ENCODE measurements around the gene RBM33.
"Not testable (repeated sequence)": the region's sequence is repeated elsewhere in the genome, so short reads cannot be mapped to it uniquely, and the experiment has no call there.

RBM33 gene

DNA sequence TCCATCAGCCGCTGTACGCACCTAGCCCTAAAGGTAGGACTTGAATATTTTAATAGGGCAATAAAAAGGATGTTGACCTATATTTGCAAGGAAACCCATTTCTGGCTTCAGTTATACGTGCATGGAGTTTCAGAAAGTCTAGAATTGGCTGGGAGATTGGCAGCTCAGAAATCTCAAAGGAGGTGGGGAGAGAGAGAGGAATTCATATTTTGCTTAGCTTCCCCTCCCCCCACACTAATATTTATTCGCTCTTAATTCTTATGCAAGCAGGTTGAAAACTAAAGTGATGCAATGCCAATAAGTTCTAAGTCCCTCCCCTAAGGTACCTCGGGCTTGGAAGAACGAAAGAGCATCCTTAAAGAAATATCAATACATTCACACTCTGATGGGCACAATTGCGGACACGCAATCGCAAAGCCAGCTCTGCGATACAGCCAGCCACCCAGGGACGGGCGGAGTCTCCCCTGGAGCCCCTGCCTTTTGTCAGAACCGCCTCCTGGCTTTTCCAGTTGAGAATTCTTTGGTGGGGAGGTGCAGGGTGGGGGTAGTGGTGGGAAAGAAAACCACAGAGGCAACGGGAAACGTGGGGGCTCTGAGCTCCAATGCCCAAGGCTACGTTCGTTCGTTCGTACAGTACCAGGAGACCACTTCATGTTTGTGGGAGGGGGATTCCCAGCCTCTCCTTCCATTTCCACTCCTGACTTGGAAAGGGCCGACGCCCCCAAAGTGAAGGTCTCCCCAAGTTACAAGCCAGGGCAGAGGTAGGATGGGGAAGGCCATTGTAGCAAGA is 166.5 kb downstream of the RBM33 start:
- DNase-seq, result no peak

DNA sequence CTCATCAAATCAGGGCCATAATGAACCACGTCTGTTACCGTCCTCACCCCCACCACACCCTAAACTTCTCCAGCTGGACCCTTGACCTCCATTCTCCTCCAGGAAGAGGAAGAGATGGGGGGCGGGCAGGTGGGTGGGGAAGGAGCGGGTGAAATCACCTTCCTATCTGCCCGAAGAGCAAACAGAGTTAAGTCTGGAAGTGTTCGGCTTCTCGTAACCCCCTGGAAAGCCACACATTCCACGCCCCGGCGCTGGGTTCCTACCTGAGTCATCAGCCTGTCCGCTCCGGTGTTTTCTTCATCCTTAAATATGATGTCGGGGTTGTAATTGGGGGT is 167.1 kb downstream of the RBM33 start:
- DNase-seq, result no peak

DNA sequence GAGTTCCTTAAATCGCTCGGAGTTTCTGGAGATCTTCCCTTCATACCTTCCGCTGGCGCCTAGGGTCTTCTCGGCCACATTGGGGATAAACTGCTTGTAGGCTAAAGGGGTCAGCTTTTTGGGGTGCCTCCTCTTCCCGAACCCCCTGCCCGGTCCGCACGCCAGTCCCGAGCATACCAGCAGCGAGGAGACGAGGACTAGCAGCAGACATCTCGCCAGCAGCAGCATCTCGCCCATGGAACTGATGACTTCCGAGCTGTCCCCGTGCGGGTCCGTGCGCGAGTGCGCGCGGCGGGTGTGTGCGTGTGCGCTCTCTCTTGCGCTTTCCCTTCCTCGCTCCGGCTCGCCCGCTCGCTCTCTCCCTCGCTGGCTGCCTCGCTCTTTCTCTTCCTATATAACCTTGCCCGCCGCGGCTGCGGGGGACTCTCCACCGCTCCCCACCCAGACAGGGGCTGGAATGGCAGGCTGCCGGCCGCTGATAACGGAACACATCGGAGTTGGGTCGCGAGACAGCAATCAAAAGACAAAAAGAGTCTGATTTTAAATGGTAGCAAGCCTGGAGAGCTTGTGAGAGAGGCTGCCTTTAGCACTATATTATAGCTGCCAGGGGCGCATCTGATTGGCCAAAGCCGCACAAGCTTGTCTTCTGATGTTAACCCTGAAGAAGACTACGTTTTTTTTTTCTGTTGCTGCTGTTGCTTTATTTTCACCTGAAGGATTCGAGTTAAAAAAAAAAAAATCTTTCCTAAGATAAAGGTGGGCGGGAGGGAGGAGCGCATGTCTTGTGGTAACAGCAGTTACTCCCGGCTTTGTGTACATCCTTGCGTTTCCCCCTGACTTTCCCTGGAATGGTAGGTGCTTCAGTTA is 167.7 kb downstream of the RBM33 start, which contains the start of gene SHH:
Gene SHH (minus strand): TSS at position 569 of the 867 bp plus-strand sequence. CDS start 341 bp downstream, at position 228.
- DNase-seq, result no peak

DNA sequence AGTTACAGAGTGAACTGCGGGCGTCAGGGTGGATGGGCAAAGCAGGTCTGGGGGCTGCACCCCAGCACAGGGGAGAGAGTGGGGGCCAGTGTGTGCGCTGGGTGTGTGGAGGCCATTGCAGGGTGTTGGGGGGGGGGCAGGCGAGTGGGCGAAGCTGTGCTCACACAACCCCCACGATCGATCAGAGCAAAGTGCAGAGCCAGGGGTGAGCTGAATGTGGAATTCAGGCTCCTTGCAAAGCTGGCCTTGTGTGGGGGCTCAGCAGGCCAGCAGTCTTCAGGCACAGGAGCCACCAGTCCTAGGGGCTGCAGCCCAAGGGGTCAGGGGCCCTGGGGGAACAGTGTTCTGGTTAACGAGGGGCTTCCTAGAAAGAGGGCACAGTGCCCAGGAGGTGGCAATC is 168.7 kb downstream of the RBM33 start:
- no peak for DNase-seq

DNA sequence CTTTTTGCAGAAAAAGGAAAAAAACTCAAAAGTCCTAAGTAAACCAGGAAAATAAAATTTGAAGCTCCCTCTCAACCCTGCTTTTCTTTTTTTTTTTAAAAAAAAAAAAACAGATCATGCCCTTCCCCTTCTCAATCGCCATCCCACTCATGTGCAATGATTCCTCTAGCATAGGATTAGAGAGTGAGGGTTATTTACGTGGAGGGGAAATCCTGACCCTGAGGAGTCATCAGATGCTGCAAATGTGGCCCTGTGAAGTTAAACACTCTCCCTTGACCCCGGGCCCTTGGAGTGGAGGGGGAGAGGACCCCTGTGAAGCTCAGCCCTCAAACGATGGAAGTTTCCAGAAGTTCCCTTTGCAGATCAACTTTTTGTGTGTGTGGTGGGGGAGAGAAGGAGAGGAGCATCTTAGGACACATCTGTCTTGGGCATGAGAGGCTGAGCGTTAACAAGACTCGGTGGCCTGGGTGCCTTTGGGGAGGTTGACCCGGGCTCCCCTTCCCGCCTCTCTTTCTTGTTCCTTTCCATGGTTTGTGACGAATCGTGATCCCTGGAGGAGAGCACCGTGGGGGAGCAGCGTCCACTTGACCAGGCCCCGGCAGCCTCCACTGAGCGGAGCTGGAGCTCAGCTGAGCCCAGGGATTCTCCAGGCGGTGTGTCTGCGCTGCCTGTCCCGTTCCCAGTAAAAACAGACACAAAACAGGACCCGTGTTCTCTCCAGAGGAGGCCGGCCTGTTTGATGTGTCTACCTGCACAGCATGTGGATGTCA is 169.3 kb downstream of the RBM33 start:
- DNase-seq, result no peak

DNA sequence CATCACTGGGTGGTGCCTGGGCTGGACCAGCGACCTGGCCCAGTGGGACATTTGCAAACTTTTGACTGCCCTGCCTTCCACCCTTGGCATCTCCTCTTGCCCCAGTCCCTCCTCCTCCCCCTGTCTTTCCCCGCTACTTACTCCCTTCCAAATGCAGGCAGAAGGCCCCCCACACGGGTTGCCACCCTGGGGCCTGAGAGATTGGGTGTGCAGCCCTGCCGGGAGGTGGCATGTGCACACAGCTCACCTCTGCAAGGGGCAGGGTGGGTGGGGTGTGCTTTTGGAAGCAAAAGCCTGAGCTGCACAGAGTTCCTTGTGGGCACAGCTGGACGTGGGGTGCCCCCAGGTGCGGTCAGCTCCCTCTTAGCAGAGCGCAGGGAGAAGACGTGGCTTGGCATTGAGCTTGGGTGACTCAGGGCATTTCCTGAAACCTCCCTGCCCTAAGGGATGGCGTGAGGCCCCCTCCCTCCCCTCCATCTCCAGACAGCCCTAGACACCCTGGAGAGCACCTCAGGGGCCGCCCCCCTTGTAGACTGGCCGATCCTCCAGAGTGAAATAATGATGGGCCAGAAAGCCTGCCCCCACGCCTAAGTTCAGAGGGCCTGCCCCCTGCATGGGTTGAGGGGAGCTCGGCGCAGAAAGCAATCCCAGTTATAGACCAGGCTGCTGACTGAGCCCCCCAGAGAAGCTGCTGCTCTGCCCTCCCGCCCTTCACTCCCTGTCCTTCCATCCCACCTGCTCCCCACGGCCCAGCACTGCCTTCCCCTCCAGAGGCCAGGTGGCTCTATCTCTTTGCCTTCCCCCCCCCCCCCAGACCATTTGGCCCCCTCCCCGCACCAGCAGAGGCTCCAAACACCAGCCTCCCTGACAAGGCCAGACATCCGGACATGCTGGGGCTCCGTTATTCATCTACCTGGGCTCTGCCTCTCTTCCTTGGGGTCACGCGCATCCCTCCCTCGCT is 170.1 kb downstream of the RBM33 start:
- DNase-seq, result no peak

DNA sequence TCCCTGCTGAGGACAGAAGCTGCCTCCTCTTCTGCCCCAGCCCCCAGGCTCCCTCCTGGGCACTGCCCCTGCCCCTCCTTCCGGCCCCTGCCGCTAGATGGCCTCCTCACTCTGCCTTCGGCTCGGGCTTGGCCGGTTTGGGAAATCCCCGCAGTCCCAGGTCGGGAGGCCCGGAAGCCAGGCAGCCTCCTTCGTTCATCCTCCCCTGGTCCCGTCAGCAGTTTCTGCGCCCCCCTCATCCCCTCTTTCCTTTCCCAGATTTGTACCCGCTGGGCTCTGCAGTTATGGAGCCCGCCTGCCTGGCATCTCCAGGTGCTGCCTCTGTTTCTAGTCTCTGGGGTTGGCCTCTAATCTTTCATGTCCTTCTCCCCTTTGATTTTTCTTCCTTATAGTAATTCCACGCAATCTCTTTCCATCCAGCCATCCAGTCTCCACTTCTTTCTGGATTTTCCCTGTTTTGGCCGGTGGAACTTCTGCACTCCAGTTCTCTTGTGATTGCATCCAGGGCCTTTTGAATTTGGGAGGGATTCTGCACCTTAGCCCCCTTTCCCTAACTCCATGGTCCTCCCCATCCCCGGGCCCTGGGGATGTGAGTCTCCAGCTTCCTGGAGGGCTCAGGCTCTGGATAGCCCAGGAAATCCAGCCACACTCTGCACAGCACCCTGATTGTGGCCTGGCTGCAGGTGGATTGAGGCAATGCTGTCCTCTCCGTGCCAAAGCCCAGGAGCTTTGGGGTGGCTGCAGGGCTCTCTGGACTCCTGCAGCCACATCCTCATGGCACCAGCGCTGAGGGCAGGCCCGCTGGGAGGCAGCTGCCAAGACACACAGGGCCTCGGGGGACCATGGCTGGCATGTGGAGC is 171.1 kb downstream of the RBM33 start:
- DNase-seq, result peak; percentile 32 to 46

DNA sequence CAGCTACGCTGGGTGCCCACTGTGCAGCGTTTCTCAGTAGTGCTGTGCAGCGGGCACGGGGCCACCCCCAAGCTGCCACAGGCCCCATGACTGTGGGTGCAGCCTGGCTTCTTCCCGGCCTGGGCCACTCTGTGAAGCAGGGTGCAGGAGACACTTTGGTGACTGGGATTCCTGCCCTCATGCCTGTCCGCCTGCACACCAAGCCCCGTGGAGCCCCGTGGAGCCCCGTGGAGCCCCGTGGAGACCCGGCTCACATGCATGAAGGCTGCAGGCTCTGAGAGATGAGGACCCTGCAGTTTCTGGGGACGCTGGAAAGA is 171.7 kb downstream of the RBM33 start:
- no peak for DNase-seq

DNA sequence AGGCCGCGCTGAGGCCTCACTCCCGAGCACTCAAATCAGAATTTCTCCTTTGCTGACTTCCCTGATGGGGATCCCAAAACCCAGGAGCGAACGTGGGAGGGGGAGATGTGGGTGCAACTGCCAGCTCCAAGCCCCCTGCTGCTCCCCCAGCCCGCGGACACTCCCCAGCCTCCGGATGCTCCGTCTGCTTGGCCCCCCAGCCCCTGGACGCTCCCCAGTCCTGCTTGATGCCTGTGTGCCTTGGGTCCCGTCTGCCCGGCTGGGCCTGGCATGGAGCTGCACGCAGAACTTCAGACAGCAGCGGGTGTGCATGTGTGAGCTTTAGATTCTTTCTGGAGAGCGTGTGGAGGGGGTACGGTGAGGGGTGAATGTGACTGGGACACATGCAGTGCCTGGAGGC is 172.5 kb downstream of the RBM33 start:
- no peak for DNase-seq

DNA sequence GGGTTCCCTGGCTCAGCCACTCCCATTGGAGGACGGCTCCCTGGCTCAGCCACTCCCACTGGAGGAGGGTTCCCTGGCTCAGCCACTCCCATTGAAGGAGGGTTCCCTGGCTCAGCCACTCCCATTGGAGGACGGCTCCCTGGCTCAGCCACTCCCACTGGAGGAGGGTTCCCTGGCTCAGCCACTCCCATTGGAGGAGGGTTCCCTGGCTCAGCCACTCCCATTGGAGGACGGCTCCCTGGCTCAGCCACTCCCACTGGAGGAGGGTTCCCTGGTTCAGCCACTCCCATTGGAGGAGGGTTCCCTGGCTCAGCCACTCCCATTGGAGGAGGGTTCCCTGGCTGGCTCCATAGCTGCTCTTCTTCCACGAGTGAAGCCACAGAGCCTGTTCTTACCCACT is 173.1 kb downstream of the RBM33 start:
- not testable (repeated sequence) for DNase-seq

DNA sequence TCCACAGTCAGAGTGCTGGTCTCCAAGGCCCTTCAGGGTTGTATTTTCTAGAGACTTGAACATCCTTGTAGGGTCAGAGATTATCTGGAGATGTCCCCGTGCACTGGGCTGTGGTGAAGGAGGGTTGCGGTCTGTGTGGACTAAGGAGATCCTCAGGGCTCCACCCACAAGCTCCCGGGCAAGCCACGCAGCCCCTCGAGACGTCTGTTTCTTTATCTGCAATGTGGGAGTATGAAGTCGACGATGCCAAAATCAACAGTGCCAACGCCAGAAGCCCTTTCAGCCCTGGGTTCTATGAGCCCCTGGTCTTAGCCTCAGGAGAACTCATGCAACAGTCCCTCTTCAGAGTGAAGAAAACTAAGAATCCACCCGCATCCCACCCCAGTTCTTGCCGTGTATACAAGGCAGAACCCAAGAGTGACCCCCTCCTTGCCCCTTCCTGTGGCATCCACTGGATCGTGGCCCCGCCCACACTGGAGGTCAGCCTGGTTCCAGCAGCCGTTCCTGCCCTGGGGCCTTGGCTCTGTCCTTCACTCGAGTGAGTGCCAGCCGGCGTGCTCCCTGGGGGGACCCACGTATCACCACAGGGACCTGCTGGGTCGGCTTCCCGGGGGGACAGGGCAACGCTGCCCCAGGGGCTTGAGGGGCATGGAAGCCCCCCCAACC is 173.8 kb downstream of the RBM33 start:
- no peak for DNase-seq

DNA sequence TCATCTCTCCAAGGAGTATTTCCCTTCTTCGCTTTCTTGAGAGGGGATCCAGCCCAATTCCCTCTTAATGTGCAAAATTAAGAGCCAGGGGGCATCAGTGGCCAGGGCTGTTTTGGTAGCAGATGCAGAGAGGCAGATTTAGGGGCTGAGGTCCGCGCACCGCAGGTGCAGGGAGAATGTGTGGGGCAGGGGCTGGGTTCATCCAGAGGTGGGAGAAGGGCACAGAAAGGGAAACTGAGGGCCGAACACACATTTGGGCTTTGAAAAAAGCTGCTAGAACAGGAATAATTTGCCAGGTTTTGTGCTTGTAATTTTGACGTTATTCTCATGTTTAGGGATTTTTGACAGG is 174.3 kb downstream of the RBM33 start:
- DNase-seq, result no peak

DNA sequence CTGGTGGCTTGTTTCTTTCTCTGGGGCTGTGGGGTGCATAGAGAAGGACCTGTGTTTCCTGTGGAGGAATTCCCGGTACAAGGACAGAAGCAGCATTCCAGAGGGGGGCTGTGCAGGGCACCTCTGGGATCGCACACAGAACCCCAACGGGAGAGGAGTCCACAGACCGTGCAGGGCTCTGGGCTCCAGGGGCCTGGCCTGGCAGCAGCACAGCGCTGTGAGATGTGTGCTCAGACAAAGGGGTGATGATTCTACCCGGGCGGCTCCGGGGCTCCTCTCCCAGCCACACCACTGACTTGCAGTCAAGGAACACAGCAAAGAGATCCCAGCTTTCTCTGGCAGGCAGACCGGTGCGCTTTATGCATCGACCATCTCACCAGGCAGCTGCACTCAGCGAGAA is 174.7 kb downstream of the RBM33 start:
- DNase-seq, result no peak

DNA sequence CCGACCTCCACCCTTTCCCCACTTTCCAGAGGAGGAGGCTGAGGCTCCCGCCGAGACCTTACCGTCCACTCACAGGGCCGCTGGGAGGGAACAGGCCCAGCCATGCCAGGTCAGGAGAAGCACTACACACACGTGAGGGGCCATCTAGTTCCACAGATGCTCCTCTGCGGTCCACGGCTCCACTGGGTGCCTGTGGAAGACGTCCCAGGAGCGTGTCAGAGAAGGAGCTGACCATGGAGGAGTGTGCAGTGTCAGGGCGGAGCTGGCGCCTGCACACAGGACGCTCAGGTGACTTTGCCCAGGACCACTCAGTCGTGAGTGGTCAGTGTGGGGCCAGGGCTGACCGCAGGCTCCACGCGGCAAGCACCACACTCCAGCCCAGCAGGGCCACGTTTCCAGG is 175.8 kb downstream of the RBM33 start:
- DNase-seq, result no peak

DNA sequence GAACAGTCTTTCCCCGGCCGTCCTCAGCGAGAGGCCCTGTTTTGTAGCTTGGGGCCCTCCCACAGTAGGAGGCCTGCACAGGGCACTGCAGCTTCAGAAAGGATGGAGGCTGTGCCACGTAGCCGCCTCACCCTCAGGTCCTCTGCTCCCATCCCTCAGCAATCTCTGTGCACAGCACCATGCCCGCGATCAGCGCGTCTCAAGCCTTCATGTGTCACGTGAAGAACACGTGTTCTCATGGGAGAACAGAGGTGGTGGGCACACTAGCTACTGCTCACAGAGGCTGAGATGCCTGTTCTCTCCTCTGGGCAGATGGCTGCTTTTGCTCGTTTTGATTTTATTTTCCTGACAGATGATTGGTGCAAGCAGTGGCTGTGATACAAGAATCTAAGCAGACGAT is 176.3 kb downstream of the RBM33 start:
- no peak for DNase-seq

DNA sequence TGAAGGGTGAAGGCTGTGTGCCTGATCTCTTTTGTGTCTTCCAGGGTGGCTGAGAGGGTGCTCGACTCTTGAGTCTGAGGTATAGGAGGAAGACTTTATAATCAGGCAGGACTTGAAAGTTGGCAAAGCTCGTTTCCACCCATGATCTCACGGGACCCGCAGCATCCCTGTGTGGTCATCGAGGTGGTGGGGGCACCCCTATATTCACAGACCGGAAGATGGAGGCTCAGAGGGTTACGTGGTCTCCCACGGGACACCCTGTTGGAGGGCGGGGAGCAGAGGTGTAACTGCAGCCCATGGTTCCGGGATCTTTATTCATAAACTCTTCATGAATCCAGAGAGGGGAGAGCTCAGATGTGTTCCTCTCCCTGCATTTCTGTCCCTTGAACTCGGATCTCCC is 177.4 kb downstream of the RBM33 start:
- no peak for DNase-seq

DNA sequence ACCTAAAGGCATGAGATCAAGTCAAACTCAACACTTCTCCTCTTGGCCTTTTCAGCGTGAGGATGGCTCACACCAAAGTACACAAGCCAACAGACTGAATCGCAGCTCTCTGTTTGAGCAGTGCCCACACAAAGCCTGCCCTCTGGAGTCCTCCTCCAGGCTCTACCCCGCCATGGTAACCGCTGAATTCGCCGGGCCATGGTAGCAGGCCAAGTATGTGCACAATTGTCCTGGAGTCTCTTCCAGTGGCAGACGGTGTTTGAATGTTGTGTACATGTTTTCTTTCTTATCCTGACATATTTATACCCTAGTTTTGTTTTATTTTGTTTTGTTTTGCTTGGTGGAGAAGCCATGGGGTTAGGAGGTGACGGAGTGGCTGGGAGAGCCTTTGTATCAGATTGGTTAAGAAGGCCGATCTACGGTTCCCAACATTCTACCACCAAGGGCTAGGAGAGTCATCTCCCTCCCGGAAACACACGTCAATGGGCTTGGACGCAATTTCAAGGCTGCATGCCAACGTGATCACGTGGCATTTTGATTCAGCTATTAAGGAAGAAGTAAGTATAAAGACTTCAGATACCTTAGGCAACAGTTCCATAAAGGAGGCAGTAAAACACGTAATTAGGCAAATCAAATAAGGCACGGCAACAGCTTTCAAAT is 179.9 kb downstream of the RBM33 start:
- DNase-seq, result no peak

DNA sequence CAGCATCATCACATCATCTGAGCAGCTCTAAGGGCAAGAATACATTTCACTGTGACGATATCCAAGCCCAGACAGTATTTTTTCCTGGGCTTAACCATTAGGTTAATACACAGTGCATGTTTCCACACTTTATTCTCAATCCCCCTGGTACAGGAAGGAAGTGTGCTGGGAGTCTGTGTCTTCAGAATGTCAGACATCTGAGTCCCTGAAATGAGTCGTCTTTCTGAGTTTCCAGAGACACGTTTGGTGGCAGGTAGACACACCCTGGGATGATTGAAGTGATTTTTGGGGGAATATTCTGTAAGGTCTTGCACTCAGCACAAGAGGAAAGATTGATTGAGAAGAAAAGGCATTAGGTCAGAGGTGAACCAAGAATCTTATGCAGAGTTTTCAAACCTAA is 180.9 kb downstream of the RBM33 start:
- no peak for DNase-seq

DNA sequence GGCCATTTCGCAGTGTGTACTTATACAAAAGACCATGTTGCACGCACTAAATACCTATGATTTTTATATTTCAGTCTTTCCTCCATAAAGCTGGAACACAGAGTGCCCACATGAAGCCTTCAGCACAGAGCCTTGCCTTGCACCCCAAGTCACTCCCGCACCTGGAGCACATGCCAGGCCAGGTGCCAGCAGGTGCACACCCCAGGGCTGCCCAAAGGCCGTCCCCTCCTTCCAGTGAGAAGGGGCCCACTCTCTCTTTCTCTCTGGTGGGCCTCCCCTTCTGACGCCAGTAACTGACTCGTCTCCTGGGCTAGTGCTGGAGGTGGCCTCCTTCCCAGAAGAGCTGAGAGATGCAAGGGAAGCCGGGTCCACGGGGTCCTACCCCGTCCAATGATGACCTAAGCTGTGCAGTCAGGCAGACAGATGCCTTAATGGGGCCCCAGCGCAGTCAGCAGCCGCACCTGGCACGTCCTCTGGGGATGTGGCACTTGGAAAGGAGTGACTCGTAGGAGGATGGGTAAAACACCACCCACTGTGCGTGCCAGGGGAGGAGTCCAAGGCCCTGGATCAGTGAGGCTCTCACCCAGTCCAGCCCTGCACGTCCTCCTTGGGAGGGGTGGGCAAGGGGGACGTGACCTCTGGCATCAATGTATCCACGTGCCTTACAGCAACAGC is 185.5 kb downstream of the RBM33 start:
- no peak for DNase-seq
